A549 treated with ZK216348 at 1 μM for 4 hours (cell line): ENCODE measurements around the gene GPR132. TPM values are rescaled to one million over a fixed set of nuclear protein-coding genes. Genes with fewer than 3 reads are reported as not detected.

Experiments used
- total RNA-seq: library from RNA; stranded (reverse); fragments of 200-300 nt; extraction: Qiagen RNA extraction; gene quantifications from 5 replicates; pipeline ENCODE4 v1.2.3, GENCODE V29; 2022; ENCODE audit warnings: low read depth

GPR132 gene
- 0.45 to 1.3 TPM (median 0.53 TPM) in 5 replicates for total RNA-seq

GRCh38 chr14:105065280-105066228 lies at the start of gene GPR132:
GPR132 (minus strand) TSS chr14:105065430; CDS start chr14:105055420, 10,010 bp downstream.

GRCh38 chr14:105020815-105021655 lies 44.2 kb downstream of the GPR132 start, which contains the start of gene CDCA4:
CDCA4 (minus strand) TSS chr14:105021083; CDS start chr14:105011929, 9,154 bp downstream.

Other genes with a start within 250 kb of the GPR132 start
- 13.0 to 30.1 TPM (median 25.4 TPM) in 5 replicates for gene CEP170B, start 200.2 kb downstream of the GPR132 start, total RNA-seq
- gene PLD4, start 140.6 kb downstream of the GPR132 start, total RNA-seq = 0.05 to 0.14 TPM in 2 of 5 replicates, not detected in the others
- 200 to 233 TPM (median 225 TPM) in 5 replicates for gene AHNAK2, start 87.1 kb downstream of the GPR132 start, total RNA-seq
- 13.3 to 17.7 TPM (median 17.1 TPM) in 5 replicates for gene CLBA1, start 79.6 kb downstream of the GPR132 start, total RNA-seq
- gene CDCA4, start 44.3 kb downstream of the GPR132 start, total RNA-seq = 40.5 to 51.9 TPM (median 49.7 TPM) in 5 replicates
- 12.6 to 30.0 TPM (median 29.1 TPM) in 5 replicates for gene JAG2, start 103.3 kb upstream of the GPR132 start, total RNA-seq
- gene NUDT14, start 115.9 kb upstream of the GPR132 start, total RNA-seq = 17.7 to 45.0 TPM (median 39.9 TPM) in 5 replicates
- 24.6 to 44.9 TPM (median 43.5 TPM) in 5 replicates for gene BTBD6, start 183.1 kb upstream of the GPR132 start, total RNA-seq
- gene BRF1, start 235.6 kb upstream of the GPR132 start, total RNA-seq = 25.4 to 31.1 TPM (median 30.3 TPM) in 5 replicates
- gene PACS2, start 249.3 kb upstream of the GPR132 start, total RNA-seq = 13.2 to 32.2 TPM (median 27.2 TPM) in 5 replicates